Body of pancreas (tissue), 4 donors: ENCODE results near the gene ESF1.

Source experiments
- CTCF ChIP-seq, 7 experiments: fragments of 450-650 bp in 4 of 7; fragments of 200-600 bp in 3 of 7; sonication (generic) in 3 of 7; IDR thresholded peaks; one replicate each; pipeline ENCODE4 v1.5.1; 2016 to 2019; ENCODE audit warnings: antibody characterized with exemption in 7 of 7
- POLR2A ChIP-seq, 3 donors: fragments of 450-650 bp; IDR thresholded peaks; one replicate each; pipeline ENCODE4 v1.6.1; 2016; ENCODE audit warnings: antibody characterized with exemption in 3 of 3, mild to moderate bottlenecking in 2 of 3

- TF ChIP-seq POLR2A (IDR thresholded peaks at IDR 0.05) = no peak
- no peak for TF ChIP-seq CTCF (IDR thresholded peaks at IDR 0.05)
These were observed 83.2 kb downstream of the ESF1 start for GRCh38 chr20:13701486-13701885.
